HK-2 (cell line): Measurements from ENCODE around the gene RALA.

Source experiments
- DNase-seq: peaks from one replicate; pipeline ENCODE4 v3.0.0-alpha.2; 2018; ENCODE audit not compliant: unreplicated experiment

Gene RALA

DNA sequence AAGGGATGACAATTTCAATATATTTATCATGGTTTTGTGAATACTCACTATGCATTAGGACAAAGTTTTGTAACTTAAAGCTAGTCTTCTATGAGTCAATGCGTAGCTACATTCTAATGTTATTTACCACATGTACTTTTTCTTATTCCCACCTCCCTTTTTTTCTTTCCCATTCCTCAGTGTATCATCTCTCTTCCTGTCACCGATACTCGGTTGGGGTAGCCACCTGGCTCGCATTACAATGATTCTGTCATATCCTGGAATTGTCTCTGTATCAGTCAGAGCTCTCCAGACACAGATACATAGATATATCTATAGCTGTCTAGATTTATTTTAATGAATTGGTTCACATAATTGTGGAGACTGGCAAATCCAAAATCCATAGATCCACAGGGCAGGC is 9.8 kb upstream of the RALA start:
- DNase-seq: no peak

DNA sequence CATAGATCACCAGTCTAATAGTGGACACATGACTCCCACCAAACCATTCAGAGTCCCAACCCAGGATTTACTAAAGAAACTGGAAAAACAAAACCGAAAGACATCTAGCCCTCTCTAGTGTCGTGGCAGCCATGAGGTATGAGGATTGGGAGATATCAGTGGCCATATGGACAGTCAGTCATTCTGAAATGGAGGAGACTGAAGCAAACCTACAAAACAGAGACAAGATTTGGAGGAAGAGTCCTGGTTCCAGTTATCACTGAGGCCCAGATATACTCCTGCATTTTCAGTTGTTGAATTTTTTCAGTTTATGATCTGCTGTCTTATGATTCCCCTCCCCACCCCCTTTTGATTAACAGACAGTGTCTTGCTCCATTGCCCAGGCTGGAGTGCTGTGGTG is 9.1 kb upstream of the RALA start:
- no peak for DNase-seq

DNA sequence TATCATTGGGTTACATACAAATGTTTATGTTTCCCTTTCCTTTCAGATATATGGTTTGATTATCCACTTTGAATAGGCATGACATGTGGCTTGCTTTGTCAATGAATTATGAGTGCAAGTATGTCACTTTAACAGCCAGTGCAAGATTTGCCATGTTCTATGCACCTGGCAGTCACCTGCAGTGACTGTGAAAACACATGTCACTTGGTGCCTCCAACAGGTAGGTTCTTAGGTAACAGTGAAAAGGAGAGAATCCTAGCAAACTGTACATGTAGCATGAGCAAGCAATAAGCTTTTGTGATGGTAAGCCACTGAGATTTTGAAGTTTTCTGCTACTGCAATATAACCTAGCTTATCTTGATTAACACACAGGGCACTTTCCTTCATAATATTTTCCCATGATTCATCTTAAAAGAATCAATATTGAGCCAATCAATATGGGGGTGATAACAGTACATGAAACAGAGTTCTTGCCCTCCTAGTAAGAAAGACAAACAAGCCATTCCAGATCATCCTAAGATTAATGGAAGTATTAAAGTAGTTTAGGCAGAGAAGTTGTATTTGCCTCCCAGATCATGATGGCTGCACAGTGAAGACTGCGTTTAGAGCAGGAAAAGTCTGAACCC is 7.9 kb upstream of the RALA start:
- DNase-seq: no peak

DNA sequence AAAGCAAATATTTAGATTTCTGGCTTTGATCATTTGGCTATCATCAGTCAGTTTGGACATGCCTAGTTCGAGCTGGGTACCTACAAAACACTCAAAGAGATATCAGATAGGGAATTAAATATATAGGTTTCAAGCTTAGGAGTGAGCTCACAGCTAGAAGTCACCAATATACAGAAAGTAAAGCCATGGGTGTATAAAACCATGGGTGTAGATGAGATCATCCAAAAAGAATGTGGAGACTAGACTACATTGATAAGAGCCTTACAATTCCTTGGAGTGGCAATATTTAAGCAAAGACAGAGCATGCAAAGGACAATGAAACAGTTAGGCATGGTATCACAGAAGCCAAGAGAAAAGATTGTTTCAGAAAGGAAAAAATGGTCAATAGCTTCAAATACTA is 7.2 kb upstream of the RALA start:
- no peak for DNase-seq

DNA sequence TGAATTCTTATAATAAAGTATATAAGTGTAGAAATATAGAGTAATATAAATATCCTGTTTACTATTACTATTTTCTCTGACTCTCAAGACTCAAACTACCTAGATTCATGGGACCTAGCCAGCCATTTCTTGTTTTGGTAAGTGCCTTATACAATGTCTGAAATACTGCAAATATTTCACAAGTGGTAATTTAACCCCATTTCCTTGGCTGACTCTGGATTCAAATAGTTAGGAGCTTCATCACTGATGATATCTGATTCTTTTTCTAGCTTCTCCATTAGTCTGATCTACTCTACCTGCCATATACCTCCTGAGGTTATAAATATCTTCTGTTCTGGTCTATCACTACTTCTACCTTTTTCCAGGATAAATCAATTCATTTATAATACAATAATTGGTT is 6.4 kb upstream of the RALA start:
- DNase-seq: no peak

DNA sequence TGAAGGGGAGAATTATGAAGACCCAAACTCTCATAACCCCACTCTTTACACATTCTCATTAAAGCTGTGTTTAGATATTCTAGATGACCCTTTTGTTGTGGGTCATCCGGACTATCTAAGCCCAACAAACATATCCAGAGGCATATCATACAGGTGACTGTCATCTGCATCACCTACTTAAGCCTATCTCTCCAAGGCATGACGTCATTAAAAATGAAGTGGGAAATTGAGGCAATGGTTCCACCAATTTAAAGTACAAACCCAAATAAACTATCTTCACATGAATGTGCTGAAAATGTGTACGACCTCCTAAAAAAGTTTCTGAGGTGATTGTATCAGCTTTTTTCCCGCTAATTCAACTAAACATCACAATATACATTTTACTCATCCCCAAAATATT is 4.5 kb upstream of the RALA start:
- DNase-seq: no peak

DNA sequence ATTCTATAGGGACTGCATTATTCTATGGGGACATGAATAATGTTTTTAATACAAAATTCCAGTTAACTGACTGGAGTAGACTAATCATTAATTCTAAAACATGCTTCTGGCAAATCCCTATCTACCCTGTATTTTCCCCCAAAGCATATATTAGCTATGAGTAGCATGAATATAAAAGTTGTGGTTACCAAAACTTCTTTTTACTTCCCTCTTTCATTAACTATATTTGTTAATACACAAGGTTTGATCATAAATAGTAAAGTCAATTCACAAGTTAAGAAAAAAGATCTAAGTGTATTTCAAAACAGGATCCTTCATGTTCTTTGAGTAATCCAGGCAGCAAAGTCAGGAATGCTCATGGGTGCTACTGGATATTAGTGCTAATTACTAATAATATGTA is 2.9 kb upstream of the RALA start:
- DNase-seq: no peak

DNA sequence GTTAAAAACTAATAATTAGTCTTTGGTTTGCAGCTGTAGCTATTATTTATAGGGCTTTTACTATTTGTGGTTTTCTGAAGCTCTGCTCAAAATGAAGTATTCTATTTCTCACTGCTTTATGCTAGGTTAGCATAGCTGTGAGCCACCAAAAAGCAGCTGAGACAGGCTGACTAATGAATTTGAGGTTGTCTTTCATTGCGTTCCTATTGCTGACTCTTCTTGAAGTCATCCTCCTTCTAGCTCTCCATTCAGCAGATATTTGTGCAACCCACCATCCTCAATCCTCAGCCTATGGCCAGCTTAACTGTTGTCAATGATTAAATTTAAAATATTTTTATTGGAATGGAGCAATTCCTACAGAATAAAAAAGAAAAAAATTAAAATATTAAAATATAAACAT is 2.1 kb upstream of the RALA start:
- peak; percentile 49 for DNase-seq

DNA sequence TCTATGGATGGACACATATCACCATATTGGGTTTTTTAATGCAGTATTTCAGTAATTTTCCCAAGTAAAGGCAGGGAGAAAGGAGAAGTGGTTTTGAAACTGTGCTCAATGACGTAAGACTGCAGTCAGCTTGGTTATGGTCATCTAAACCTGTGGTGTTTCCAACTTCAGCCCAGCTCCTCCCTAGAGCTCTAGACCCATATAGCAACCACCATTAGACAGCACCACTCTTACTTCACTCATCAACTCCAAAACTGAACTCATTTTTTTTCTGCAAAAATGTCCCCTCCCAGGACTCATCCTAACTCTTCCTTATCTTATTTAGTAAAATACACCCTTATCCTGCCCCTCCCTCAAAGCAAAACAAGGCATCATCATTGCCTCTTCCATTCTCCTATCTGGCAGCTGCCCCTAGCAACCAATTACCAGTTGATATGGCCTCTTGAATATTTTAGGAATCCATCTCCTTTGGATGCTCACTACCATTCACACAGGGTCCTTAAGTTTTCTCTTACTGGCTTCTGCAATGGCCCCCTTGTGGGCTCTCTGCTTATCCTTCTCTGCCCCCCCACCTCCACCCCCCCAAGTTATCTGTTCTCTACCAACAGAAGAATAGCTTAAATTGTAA is 1.5 kb upstream of the RALA start:
- DNase-seq: peak; percentile 21

DNA sequence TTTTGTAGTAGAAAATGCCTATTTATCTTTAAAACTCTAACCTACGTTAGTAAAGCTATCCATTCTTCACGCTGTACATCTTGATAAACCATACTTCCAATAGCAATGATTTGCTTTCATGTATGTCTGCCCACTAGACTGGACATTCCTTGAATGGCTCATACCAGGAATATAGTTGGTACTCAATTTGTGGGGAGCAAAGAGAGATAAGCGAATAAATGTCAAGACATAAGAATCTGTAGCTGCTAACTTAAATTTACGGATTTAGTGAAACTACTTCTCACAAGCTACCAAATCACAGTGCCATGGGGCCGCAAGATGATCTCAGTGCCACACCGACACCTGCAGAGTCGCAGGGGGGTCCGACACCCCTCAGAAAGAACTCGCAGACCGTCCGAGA is 763 bp upstream of the RALA start:
- no peak for DNase-seq

DNA sequence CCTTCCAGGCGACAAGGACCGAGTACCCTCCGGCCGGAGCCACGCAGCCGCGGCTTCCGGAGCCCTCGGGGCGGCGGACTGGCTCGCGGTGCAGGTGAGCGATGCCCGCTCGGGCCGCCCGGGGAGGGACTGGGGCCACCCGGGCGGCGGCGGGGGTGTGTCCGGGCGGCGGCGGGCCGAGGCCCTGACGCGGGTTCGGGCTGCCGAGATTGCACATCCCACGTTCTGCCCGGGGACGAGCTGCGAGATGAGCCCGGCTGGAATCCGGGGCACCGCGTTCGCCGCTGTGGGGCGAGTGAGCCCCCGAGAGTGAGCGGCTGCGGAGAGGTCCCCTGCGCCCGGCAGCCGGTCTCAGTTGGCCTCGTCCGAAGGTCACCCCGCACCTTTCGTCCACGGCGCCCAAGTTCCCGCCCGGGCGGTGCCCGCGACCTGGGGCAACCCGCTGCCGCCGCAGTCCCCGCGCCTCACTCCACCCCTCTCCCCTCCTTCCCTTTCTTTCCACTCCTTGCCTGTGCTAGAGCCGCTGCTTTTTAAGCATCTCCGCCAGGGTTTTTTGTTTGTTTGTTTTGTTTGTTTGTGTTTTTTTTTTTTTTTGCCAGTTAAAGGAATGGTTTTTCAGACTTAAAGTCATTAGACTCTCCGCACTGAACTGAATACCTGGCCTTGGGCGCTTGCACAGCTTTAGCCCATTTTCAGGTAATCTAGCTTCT is 515 bp downstream of the RALA start:
- DNase-seq: no peak

DNA sequence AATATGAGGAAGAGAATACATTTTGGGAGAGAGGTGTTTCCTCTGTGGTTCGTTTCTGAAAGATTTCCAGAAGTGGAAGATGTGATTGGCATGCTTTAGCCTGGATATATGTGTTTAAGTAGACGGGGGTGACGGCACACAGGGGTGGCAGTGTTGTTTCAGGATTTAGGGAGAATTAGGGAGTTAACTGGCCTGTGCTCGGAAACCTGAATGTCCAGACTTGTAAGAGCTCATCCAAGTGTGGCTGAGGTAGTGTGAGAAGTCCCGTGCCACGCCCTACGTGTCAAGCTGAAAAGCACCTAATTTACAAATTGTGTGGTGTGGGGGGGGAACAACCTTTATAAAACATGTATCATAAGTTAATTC is 1.1 kb downstream of the RALA start:
- peak; percentile 22 for DNase-seq

DNA sequence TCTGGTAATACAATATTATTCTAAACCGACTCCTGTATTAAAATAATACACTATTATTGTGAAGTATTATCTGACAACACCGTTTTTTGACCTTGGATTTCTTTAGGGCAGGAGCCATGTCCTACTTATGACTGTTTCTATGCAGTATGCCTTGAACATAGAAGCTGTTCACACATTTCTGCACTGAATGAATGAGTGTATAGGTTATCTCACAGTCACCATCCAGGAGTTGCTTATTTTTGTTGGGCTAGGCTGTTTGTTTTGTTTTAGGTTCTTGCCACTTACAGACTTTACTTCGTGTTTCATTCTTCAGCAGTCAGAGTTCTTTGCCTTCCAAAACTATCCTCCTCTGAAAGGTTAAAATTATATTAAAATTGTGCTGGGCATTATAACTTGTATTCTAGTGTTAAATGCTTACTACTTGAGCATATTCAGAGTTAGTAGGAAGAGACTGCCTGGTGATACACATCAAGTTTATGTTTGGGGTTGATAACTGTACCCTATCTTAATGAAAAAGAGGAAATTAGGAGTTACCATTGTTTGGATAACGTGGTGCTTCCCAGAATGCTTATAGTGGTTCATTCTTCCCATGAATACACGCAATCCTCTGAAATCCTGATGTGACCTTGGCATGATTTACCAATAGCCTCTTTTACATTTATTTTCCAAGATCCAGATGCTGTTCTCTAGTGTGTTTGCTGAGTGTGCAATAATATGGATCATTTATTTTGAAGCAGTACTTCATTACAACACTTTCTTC is 1.7 kb downstream of the RALA start:
- DNase-seq: no peak

DNA sequence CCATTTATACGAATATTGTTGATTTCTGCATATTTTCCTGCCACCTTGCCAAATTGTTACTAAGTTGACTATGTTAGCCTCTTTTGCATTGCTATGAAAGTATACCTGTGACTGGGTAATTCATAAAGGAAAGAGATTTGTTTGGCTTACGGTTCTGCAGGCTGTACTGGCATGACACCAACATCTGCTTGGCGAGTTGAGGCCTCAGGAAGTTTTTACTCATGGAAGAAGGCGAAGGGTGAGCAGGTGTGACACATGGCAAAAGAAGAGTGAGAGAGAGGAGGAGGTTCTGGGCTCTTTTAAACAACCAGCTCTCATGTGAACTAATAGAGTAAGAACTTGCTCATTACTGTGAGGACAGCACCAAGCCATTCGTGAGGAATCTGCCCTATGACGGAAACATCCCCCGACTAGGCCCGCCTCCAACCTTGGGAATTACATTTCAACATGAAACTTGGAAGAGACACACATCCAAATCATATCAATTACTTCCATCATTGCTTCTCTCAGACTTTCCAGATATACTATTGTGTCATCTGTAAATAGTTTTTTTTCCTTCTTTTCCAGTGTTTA is 8.4 kb downstream of the RALA start:
- no peak for DNase-seq

DNA sequence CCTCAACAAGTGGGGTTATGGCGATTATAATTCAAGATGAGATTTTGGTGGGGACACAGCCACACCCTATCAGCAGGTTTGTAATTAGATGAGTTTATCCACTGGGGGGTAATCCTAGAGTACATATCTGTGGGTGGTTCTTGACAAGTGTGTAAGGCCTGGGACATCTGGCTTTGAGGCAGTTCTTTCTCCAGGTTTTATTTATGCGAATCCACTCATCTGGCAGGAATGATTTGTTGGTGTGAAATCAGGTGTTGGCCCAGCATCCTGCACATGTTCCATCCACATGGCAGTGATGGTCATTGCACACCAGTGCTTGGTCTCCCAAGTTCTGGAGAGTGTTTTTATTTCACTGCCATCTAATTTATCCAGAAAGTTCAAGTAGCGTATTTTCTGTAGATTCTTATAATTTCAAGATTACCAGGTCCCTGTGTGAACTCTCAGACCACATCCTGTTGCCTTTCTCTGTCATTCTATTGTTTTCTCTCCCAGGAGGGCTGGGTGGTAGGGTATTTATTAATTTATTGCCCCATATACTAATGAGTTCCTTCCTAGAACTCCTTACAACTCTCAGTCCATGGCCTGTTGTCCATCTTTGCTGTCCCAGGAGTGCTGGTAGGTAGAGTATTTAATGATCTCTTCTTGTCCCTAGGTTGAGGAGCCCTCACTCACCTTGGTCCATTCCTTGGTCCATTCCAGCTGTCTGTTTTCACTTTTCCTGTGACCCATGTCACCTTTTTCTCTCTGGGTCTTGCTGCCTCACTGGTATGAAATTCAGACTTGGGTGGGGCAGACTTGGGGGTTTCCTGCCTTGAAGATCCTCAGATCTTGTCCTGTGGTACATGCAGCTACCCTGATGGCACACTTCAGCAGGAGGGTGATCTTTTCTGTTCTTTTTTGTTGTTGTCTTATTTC is 10.4 kb downstream of the RALA start:
- no peak for DNase-seq

DNA sequence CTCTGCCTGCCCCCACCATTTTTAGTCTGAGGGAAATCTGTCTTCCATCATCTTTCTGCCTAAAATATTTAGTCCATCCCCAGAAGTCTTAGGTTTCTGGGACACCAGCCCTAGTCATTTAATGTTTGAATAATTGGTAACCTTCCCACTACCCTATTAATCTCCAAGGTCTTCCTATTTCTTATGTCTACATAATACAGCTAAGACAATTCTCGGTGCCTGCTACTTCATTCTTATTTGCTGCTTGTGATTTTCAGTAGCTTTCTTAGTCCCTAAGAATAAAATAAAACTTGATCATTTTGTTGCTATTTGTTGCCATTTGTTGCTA is 11.1 kb downstream of the RALA start:
- no peak for DNase-seq

DNA sequence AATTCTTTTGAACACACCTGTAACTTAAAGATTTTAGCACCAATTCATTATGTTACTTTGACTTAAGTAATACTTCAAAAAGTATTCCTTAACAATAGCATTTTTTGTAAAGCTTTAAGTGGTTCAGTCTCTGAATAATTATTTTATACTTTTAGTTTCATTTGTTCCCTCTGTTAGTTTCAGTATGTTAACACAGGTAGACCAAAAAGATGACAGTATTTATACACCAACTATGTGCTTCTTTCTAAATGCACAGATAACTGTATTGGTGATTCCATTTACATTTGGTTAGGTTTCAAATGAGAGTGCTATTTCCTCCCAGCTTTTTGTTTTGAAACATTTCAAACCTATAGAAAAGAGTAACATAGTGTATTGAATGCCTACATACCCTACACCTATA is 14.0 kb downstream of the RALA start:
- no peak for DNase-seq

DNA sequence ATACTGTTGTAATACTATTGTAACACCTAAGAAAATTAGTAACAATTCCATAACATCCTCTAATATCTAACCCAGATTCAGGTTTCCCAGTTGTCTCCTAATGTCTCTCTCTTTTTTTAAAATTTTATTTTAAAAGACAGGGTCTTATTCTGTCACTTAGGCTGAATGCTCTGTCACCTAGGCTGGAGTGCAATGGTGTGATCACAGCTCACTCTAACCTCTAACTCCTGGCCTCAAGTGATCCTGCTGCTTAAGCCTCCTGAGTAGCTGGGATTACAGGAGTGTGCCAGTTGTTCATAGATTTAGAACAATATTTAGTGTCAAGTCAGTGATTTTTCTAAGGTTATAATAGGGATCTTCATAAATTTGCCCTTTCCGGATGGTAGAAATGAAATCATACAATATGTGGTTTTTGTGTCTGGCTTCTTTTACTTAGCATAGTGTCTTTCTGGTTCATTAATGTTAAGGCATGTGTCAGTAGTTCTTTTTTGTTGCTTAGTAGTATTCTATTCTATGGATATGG is 14.7 kb downstream of the RALA start:
- DNase-seq: no peak

DNA sequence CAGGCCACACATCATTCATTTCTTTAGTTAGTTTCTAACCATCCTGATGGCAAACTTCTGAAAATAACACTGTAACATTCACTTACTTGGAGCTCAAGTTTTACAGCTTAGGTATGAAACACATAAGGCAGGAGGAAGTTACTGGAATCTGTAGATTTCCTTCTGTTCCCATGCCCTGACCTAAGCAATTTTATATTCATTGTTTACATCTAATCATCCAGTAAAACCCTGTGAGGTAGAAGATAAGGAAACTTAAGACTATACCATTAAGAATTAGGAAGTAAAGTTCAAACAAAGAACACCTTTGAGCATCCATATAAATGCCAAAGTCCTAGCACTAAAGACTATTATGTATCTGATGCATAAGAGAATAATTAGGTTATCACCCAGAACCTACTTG is 19.5 kb downstream of the RALA start:
- DNase-seq: no peak

DNA sequence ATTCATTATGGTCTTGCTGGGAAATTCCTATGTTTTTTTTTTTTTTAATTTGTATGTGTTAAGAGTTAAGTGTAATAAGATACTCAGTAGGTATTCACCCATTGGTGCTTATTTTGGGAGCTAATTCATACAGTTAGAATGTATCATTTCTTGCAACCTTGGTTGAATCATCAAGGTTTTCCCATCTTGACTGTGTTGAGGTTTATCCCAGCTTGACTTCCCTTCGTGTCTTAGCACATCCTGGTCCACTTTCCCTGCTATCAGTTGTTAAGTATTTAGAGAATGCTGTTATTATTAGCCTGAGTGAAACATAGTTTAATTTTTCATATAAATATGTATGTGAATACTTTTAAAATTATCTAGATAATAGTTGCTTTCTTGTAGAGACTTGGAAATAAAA is 20.8 kb downstream of the RALA start:
- DNase-seq: no peak
